Activated CD8-positive, alpha-beta T cell treated with anti-CD3 and anti-CD28 coated beads for 36 hours (primary cell): ENCODE results near the gene TRIO. TPM values are rescaled to one million over a fixed set of nuclear protein-coding genes. Genes with fewer than 3 reads are reported as not detected.

Experiments
- ATAC-seq: fragments of 200-7000 bp; cut with Tn5 transposase; one replicate; pipeline ENCODE4 v1.10.0; 2021; ENCODE audit warnings: mild to moderate bottlenecking, moderate library complexity
- CTCF ChIA-PET: fragments of 350-600 bp; sonication (Branson Sonifier 250); formaldehyde crosslinking; loops from one replicate; lab custom pipeline; 2021; ENCODE audit warnings: antibody characterized with exemption; lab: Charles Lee
- POLR2A ChIA-PET: fragments of 350-600 bp; sonication (Branson Sonifier 250); formaldehyde crosslinking; loops from one replicate; lab custom pipeline; 2021; ENCODE audit warnings: antibody characterized with exemption; lab: Charles Lee
- DNase-seq: peaks from one replicate; pipeline ENCODE4 v3.0.0-alpha.2; 2020
- H3K27ac Mint-ChIP-seq: one replicate; pipeline ENCODE4 v1.8.0; 2021; ENCODE audit warnings: mild to moderate bottlenecking, mixed read lengths
- H3K27me3 Mint-ChIP-seq: one replicate; pipeline ENCODE4 v1.8.0; 2021; ENCODE audit warnings: mixed read lengths
- H3K36me3 Mint-ChIP-seq: one replicate; pipeline ENCODE4 v1.8.0; 2021; ENCODE audit warnings: low read depth, mixed read lengths
- H3K4me1 Mint-ChIP-seq: one replicate; pipeline ENCODE4 v1.8.0; 2021; ENCODE audit warnings: low read depth, mixed read lengths
- H3K4me3 Mint-ChIP-seq: one replicate; pipeline ENCODE4 v1.8.0; 2021; ENCODE audit warnings: mild to moderate bottlenecking, moderate library complexity, mixed read lengths
- H3K9me3 Mint-ChIP-seq: one replicate; pipeline ENCODE4 v1.8.0; 2021; ENCODE audit warnings: mixed read lengths
- CTCF ChIP-seq: fragments of 200-600 bp; IDR thresholded peaks from one replicate; pipeline ENCODE4 v1.8.0; 2022; ENCODE audit warnings: antibody characterized with exemption, mild to moderate bottlenecking
- intact Hi-C: fragments of 100-400 bp; cut with micrococcal nuclease; formaldehyde crosslinking; loops from one replicate; pipeline ENCODE4 v1.10.0; 2022
- total RNA-seq, 2 experiments: library from RNA; stranded (reverse); gene quantifications; one replicate each; pipeline ENCODE4 v1.2.3, GENCODE V29; 2021

Gene TRIO
- total RNA-seq, 2 experiments from 2014 or later = 11.4 to 11.5 TPM

GRCh38 chr5:14109041-14109747, 33.9 kb upstream of the TRIO start:
- DNase-seq (peak; percentile 54), ATAC-seq (peak; percentile 71)
- peaks cover 12% of the 10 kb centered on the region for H3K4me1 Mint-ChIP-seq
- H3K4me3 Mint-ChIP-seq = no peak overlapping the region
- H3K27ac Mint-ChIP-seq = no peak overlapping the region
- TF ChIP-seq CTCF = no peak
- peaks cover 8% of the 10 kb centered on the region for H3K27me3 Mint-ChIP-seq
- ChIA-PET CTCF (interaction anchor here (0.7 to 2.8 kb wide), 6 partner anchors 30 to 539 kb away, joined by 3 to 16 read pairs (median 4); no protein-coding TSS in a partner anchor), POLR2A (no interaction called here)
- intact Hi-C loops = no loop called here
- H3K9me3 Mint-ChIP-seq = no peaks in the 10 kb centered on the region
- no peaks in the 10 kb centered on the region for H3K36me3 Mint-ChIP-seq

- TF ChIP-seq CTCF = no peak
- Mint-ChIP-seq H3K27ac (no peak overlapping the region), H3K27me3 (peaks cover 8% of the 10 kb centered on the region), H3K4me1 (peaks cover 12% of the 10 kb centered on the region), H3K4me3 (no peak overlapping the region), H3K36me3 (no peaks in the 10 kb centered on the region), H3K9me3 (no peaks in the 10 kb centered on the region)
- DNase-seq (no peak), ATAC-seq (no peak)
- intact Hi-C loops = no loop called here
- POLR2A ChIA-PET = no interaction called here
- CTCF ChIA-PET = interaction anchor here (1.2 to 2.8 kb wide), 4 partner anchors 29 to 539 kb away, joined by 3 to 16 read pairs (median 4); no protein-coding TSS in a partner anchor
Observed at GRCh38 chr5:14109771-14110170, 33.4 kb upstream of the TRIO start.

- intact Hi-C loops = no loop called here
- ChIA-PET POLR2A (no interaction called here), CTCF (interaction anchor here (1.5 to 2.8 kb wide), 2 partner anchors 36 to 160 kb away, joined by 5 to 16 read pairs; no protein-coding TSS in a partner anchor)
- Mint-ChIP-seq H3K4me3 (no peak overlapping the region), H3K27me3 (peaks cover 8% of the 10 kb centered on the region), H3K9me3 (no peaks in the 10 kb centered on the region), H3K36me3 (no peaks in the 10 kb centered on the region), H3K4me1 (peaks cover 12% of the 10 kb centered on the region), H3K27ac (no peak overlapping the region)
- ATAC-seq (no peak), DNase-seq (no peak)
- TF ChIP-seq CTCF = no peak
Observed at GRCh38 chr5:14110196-14110595, 32.9 kb upstream of the TRIO start.

GRCh38 chr5:14110680-14111079, 32.5 kb upstream of the TRIO start:
- peaks cover 8% of the 10 kb centered on the region for H3K27me3 Mint-ChIP-seq
- CTCF ChIA-PET = interaction anchor here (2.8 kb wide), 1 partner anchor 159 kb away, joined by 16 read pairs; no protein-coding TSS in a partner anchor
- H3K36me3 Mint-ChIP-seq = no peaks in the 10 kb centered on the region
- H3K27ac Mint-ChIP-seq = no peak overlapping the region
- no peaks in the 10 kb centered on the region for H3K9me3 Mint-ChIP-seq
- intact Hi-C loops = no loop called here
- peaks cover 12% of the 10 kb centered on the region for H3K4me1 Mint-ChIP-seq
- TF ChIP-seq CTCF = no peak
- POLR2A ChIA-PET = no interaction called here
- ATAC-seq = no peak
- no peak overlapping the region for H3K4me3 Mint-ChIP-seq
- no peak for DNase-seq

- intact Hi-C loops = no loop called here
- no peaks in the 10 kb centered on the region for H3K36me3 Mint-ChIP-seq
Observed at GRCh38 chr5:14112998-14113652, 30.0 kb upstream of the TRIO start.

More at GRCh38 chr5:14112998-14113652, 30.0 kb upstream of the TRIO start:
- DNase-seq (no peak), ATAC-seq (no peak)
- Mint-ChIP-seq H3K4me1 (peaks cover 10% of the 10 kb centered on the region), H3K4me3 (no peak overlapping the region), H3K27ac (no peak overlapping the region), H3K27me3 (peaks cover 2% of the 10 kb centered on the region), H3K9me3 (no peaks in the 10 kb centered on the region)
- ChIA-PET CTCF (no interaction called here), POLR2A (no interaction called here)
- no peak for TF ChIP-seq CTCF
